Measurements from ENCODE around the gene CLEC14A.

Gene CLEC14A, protein sequence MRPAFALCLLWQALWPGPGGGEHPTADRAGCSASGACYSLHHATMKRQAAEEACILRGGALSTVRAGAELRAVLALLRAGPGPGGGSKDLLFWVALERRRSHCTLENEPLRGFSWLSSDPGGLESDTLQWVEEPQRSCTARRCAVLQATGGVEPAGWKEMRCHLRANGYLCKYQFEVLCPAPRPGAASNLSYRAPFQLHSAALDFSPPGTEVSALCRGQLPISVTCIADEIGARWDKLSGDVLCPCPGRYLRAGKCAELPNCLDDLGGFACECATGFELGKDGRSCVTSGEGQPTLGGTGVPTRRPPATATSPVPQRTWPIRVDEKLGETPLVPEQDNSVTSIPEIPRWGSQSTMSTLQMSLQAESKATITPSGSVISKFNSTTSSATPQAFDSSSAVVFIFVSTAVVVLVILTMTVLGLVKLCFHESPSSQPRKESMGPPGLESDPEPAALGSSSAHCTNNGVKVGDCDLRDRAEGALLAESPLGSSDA

DNA sequence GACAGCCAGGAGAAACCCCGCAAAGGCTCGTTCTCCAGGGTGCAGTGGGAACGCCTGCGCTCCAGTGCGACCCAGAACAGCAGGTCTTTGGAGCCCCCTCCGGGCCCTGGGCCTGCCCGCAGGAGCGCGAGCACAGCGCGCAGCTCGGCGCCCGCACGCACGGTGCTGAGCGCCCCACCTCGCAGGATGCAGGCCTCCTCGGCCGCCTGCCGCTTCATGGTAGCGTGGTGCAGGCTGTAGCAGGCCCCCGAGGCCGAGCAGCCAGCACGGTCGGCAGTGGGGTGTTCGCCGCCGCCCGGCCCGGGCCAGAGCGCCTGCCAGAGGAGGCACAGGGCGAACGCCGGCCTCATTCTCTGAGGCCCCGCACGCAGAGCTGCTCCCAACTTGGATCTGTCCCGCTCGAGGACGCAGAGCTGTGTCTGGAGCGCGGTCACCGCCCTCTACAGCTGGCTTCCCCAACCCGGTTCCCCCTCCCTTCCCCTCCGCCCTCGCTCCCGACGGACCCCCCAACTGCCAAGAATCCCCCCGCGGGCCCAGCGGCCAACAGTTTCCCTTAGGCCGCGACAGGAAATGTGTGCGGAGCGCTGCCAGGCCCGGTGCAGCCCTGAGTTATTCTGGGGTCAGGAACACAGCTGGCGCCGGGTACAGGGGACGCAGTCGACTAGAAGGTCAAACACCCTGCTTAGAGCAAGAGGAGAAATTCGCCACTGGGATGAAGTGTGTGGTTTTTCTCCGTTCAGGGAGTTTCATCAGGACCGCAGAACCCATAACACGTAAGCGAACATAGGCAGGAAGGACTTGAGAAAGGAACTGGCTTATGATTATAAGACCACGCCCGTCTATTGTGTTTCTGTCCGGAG is at the start of gene CLEC14A:
CLEC14A (minus strand) TSS at position 421 of the 860 bp plus-strand sequence; CDS start at position 350, 71 bp downstream.
- DNase-seq = no peak

DNA sequence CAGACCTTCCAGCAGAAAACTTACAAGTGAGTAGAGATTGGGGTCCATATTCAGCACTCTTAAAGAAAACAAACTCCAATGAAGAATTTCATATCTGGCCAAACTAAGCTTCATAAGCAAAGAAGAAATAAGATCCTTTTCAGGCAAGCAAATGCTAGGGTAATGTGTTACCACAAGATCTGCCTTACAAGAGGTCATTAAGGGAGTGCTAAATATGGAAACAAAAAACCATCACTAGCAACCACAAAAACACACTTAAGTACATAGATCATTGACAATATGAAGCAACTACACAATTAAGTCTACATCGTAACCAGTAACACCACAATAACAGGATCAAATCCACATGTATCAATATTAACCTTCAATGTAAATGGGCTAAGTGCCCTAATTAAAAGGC is 47.1 kb upstream of the CLEC14A start:
- no peak for DNase-seq

DNA sequence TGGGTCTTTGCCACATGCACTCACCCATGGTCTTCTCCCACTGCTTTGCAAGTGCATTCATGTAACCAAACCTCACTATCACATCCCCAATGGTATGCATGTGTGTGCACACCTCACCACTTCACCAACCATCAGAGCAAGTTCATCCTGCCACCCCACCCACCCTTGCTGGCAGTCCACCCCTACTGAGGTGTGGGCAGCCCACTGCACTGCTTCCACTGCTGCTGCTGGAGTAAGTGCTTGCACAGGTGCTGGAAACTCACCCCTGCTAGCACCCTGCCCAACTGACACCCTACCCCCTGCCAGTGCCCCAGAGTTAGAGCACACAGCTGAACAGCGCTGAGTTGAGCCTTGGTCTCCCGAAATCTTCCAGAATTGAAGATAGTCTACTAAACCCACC is 46.1 kb upstream of the CLEC14A start:
- no peak for DNase-seq

DNA sequence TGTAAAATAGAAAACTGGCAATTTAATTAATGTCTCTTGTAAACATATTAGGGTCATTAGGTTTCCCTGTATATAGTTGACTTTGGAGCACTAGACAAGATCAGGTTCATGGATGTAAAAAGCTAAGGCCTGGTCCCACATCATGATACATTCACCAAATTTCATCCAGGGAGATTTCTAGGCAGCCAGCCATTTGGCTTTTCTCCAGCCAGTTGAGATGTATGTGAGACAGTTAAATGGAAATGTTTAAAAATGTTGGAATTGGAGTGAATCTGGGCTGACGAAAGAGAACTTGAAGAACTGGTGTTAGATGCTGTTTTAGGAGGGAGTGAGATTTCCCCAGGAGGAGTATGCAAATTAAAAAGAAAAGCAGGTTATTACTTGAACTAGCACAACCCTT is 41.8 kb upstream of the CLEC14A start:
- DNase-seq = no peak

DNA sequence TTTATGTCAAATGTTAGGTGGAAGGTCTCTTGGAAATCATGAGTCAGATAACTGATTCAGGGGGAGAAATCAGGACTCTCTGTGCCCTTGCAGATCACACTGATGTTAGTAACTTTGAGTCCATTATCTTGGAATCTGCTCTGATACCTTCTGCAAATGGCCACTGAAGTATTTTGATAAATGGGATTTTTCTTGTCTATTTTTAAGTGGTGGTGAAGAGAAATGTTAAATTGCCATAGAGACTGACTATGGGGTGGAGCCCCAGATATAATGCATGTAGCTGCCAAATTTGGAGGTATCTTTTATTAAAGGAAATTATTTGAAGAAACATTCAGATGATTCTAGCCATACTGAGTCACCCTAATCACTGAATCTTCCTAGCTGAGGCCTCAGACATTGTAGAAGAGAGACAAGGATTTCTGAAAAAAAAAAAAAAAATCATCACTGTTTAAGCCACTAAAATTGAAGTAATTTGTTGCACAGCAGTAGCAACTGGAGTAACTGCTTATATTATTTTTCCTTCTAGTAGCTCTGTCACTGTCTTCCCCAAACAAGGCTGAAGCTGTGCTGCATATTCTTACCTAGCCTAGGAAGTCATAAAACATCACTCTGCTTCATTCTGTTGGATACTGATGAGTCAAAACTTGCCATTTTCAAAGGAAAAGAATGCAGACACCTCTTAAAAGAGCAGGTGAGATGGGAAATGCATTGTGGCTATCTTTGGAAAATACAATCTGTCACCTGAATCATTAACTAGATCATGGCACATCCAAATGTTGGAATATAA is 36.0 kb upstream of the CLEC14A start:
- no peak for DNase-seq

DNA sequence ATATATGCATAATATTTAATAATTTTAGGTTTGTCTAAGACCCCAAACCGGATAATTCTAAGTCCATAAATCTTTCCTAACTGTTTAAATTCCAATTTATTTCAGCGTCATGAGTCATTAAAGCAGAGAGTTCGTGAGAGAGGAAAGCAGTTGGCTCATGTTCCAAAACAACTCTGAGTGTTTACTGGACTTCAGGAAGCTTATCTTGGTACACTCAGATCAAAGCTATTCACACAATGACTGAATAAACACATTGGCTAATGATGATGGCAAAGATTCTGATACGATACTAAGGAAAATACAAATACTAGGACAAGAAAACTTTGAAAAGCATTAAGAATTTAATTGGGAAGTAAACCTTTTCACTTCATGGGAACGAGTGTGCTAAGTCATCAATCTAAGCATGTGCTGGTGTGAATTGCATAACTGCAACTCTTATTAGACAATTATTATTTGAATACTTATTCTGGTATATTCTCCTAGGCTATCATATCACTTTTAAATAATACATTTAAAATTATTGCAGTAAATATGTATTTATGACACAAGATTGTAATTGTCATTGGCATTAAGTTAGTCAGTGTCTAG is 34.8 kb upstream of the CLEC14A start:
- no peak for DNase-seq

DNA sequence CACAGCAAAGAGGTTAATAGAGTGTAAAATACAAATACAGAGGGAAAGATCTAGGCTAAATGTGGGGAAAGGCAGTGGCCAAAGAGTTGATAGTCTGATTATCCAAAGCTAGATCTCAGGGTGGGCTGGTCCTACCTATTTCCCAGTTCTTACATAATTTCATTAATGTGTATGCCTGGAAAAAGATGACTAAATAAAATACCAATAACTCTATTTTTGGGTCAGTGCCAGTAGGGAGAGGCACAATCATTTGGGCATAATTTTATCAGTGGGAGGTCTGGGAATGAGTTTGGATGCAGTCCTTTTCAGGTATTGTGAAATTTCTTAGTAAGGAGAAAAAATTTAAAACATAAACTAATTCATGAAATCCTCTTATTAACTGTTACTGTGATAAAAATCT is 30.6 kb upstream of the CLEC14A start:
- no peak for DNase-seq

DNA sequence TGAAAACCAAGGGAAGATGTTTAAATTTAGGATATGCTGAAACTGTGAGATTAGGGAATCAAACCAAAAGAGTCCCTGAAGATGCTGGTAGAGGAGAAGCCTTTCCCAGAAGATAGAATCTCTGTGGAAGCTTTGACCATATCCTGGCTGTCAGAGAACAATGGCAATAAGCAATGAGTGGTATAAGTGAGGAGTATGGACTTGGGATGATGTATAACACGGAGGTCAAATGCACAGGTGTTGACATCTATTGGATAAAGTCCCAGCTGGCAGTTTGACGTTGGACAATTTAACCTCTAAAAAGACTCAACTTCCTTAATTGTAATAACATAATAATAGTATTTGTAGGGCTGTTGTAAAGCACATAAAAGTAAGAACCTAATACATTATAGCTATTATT is 30.1 kb upstream of the CLEC14A start:
- DNase-seq = no peak

DNA sequence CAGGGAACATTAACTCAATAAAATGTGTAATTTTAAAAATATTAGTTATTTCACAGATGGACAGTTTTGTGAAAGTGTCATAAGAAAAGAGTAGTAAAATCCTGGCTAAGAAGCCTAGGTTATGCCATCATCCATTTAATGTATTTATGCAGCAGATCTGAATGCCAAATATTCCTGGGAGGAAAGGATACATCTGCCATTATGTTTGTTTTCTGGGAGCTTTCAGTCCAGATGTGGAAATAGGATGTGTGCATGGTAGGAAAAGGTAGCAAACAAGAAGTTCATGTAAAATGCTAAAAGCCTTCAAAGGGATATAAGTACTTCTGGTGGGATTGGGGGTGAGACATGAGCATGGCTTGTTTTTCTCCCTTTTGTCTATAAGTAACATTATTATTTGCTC is 27.0 kb upstream of the CLEC14A start:
- DNase-seq = no peak

DNA sequence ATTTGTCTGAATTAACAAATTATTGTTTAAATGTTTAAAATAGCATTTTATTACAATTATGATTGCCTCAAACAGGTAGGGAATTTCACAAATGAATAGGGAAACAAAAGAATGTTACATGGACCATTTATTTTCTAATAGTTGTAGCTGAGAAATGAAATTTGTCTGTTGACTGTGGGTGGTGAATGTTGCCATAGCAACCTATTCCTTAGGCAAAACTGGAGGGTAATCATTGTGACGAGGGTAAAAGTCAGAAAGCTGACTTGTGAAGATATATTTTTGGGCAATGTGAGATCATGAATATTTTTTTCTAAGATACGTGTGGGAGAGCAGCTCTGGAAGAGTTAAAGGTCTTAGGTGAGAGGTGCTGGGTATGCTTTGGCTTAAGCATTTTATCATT is 24.2 kb upstream of the CLEC14A start:
- DNase-seq = no peak

DNA sequence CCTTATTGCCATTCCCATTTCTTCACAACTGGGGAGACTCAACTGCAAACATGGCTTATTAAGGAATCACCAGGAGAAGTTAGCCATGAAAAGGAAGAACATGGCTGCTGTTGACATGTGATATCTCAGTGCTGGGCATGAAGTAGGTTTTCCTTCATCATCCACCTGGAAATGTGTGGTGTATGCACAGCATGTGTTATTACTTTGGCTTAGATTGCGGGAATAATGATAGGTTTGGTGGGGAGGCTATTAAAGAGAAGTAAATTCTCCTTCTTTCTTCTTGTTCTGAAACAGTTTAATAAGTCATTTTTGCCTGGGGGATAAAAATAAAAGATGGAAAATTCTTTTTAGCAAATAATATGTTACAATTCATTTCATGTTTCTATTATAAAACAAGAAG is 23.7 kb upstream of the CLEC14A start:
- no peak for DNase-seq

DNA sequence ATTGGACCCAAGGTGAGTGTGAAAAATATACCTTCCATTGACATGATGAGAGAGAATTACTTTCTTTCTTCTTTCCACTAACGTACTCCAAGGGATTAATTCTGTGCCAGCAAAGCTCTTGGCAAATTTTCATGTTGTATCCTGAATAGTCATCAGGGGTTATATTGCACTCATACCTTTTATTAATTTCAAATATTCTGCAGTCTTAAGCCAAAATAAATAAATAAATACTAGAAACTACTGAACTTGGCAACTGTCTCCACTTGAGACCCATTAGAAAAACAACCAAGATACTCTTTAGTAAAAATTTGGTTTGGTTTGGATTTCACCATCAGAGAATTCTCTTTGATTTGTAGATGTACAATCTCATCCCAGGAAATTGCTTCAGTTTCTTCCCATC is 22.1 kb upstream of the CLEC14A start:
- no peak for DNase-seq

DNA sequence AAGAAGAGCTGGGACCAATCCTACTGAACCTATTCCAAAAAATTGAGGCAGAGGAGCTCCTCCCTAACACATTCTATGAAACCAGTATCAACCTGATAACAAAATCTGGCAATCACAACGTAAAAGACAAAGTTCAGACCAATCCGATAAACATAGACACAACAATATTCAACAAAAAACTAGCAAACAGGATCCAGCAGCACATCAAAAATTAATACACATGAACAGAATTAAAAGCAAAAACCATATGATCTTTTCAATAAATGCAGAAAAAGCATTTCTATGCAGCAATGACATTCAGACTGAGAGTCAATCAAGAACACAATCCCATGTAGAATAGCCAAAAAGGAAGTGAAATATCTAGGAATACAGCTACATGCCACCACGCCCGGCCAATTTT is 7.0 kb upstream of the CLEC14A start:
- DNase-seq = no peak

DNA sequence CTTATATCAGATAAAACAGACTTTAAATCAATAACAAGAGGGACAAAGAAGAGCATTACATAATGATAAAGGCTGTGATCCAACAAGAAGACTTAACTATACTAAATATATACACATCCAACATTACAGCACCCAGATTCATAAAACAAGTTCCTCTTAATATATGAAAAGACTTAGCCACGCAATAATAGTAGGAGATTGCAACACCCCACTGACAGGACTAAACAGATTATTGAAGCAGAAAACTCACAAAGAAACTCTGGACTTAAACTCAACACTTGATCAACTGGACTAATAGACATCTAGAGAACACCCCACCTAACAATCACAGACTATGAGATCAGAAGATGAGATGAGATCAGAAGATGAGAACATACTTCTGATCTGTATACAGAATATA is 5.7 kb upstream of the CLEC14A start:
- DNase-seq = no peak

DNA sequence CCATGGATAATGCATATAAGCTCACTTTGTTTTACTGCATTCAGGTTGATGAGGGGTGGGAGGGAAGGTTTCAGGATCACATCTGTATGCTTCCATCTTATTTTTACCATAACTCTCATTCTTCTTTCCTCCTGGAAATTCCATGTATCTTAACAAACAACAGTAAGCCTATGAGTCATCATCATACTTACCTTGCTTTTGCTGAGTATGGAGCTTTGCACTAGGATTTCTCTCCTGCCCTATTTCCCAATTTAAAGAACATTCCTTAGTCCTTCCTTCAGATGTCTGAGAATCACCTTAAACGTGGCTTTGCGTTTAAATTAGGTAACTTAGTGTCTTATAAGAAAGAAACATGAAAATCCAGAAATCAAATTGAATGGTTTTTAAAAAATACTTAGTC is 1.6 kb upstream of the CLEC14A start:
- no peak for DNase-seq

DNA sequence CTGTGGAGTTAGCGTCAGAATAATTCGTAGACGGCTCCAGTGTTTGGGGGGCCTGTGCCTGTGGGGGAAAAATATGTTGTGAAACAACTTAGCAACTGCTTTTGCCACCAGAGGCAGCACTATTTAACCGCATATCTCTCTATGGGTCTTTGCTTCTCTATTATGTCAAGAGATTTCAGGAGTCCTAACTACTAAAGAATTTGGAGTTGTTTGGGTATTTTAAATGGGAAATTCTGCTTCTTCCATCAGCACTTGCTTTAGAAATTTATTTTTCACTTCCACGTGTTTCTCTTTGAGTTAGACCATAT is 594 bp upstream of the CLEC14A start:
- DNase-seq = no peak

DNA sequence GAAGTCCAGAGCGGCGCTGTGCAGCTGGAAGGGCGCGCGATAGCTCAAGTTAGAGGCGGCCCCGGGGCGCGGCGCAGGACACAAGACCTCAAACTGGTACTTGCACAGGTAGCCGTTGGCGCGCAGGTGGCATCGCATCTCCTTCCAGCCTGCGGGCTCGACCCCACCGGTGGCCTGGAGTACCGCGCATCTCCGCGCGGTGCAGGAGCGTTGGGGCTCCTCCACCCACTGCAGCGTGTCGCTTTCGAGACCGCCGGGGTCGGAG is 553 bp downstream of the CLEC14A start:
- DNase-seq = no peak

DNA sequence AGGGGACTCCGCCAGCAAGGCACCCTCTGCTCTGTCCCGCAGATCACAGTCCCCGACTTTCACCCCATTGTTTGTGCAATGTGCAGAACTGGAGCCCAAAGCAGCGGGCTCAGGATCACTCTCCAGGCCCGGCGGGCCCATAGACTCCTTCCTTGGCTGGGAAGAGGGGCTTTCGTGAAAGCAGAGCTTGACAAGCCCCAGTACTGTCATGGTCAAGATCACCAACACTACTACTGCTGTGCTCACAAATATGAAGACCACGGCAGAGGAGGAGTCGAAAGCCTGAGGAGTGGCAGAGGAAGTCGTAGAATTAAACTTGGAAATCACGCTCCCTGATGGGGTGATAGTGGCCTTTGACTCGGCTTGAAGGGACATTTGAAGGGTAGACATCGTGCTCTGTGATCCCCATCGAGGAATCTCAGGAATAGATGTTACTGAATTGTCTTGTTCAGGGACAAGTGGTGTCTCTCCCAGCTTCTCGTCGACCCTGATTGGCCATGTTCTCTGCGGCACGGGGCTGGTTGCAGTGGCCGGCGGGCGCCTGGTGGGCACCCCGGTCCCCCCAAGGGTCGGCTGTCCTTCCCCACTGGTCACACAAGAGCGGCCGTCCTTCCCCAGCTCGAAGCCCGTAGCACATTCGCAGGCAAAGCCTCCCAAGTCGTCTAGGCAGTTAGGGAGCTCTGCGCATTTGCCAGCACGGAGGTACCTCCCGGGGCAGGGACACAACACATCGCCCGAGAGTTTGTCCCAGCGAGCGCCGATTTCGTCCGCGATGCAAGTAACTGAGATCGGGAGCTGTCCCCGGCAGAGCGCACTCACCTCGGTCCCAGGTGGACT is 1.1 kb downstream of the CLEC14A start:
- DNase-seq = no peak

DNA sequence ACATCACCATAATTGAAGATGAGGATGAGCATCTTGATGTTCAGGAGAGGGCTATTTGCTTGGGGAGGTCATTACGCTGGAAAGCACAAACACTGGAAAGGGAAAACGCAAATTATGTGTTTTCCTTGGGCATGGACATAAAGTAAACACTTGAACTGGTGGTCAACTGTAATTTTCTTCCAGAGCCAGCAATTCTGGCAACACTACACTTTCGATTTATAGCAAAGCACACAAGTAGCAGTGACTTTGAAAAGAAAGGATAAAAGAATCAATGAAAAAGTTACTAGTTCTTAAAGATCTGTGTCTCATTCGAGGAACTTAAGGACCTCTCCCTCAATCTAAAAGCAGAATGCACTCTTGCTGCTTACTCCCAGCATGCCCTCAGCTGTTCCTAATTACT is 2.2 kb downstream of the CLEC14A start:
- DNase-seq = no peak

DNA sequence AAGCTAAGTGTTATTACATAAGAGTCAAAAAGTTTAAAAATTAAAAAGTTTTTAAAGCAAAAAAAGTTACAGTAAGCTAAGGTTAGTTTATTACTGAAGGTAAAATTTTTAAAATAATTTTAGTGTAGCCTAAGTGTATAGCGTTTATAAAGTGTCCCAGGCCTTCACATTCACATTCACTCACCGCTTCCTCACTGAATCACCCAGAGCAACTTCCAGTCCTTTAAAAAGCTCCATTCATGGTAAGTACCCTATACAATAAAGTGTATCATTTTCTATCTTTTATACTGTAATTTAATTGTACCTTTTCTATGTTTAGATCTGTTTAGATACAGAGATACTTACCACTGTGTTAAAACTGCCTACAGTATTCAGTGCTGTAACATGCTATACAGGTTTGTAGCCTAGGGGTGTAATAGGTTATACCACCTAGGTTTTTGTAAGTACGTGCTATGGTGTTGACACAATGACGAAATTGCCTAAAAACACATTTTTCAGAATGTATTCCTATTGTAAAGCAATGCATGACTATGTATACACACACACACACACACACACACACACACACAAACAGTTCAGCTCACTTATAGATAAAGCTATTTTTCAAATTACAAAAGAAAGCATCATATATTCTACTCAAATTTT is 3.7 kb downstream of the CLEC14A start:
- no peak for DNase-seq

DNA sequence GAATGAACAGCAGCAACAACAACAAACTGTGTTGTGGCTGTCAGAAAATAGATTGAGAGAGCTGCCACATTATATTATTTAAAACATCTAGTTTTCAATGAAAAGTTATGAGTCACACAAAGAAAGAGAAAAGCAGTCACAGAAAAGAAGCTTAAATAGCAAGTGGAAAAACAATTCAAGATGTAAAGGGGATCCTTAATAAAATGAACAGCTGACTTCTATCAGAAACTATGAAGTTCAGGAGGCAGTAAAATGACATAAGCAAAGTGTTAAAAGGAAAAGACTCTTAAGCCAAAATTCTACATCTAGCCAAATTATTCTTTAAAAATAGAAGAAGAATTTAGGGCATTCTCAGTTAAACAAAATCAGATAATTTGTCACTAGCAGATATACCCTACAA is 5.6 kb downstream of the CLEC14A start:
- no peak for DNase-seq

All from NCI-H2107 (cell line).